IPS DF 19.7 (cell line): ENCODE results near the gene PYURF.
A peak's percentile ranks its signal among the peaks of the same experiment; 100 is the strongest.
"Not testable (repeated sequence)": the region's sequence is repeated elsewhere in the genome, so short reads cannot be mapped to it uniquely, and the experiment has no call there.

Experiments
- DNase-seq: peaks from one replicate; pipeline ENCODE4 v3.0.0-alpha.2; 2013; ENCODE audit warnings: low read depth, low spot score

The PYURF gene

GRCh38 chr4:88523325-88524129 is at the start of gene PYURF:
PYURF (minus strand) TSS chr4:88523776; CDS start chr4:88523700, 76 bp downstream.
- DNase-seq: peak; percentile 64

- DNase-seq: no peak
These were observed 46.4 kb upstream of the PYURF start for GRCh38 chr4:88570001-88570400.

- DNase-seq: no peak
These were observed 44.0 kb upstream of the PYURF start for GRCh38 chr4:88567591-88567990.

GRCh38 chr4:88549815-88550214 is 26.2 kb upstream of the PYURF start:
- no peak for DNase-seq

GRCh38 chr4:88539322-88540068 is 15.9 kb upstream of the PYURF start:
- not testable (repeated sequence) for DNase-seq

GRCh38 chr4:88537709-88538108 is 14.1 kb upstream of the PYURF start:
- DNase-seq: no peak

- no peak for DNase-seq
These were observed 11.6 kb upstream of the PYURF start for GRCh38 chr4:88535090-88535755.

GRCh38 chr4:88533937-88534750 is 10.6 kb upstream of the PYURF start:
- no peak for DNase-seq

GRCh38 chr4:88533088-88533790 is 9.7 kb upstream of the PYURF start:
- no peak for DNase-seq

GRCh38 chr4:88531549-88531948 is 8.0 kb upstream of the PYURF start:
- no peak for DNase-seq

GRCh38 chr4:88528861-88529260 is 5.3 kb upstream of the PYURF start:
- no peak for DNase-seq

- DNase-seq: no peak
These were observed 4.2 kb upstream of the PYURF start for GRCh38 chr4:88527787-88528186.

GRCh38 chr4:88526221-88526815 is 2.7 kb upstream of the PYURF start:
- DNase-seq: no peak

GRCh38 chr4:88524171-88524570 is 595 bp upstream of the PYURF start:
- DNase-seq: no peak

GRCh38 chr4:88522702-88523324 is 763 bp downstream of the PYURF start:
- DNase-seq: no peak

GRCh38 chr4:88518911-88519310 is 4.7 kb downstream of the PYURF start:
- DNase-seq: no peak

- DNase-seq: no peak
These were observed 5.8 kb downstream of the PYURF start for GRCh38 chr4:88517825-88518224.

- DNase-seq: no peak
These were observed 6.8 kb downstream of the PYURF start for GRCh38 chr4:88516746-88517145.

GRCh38 chr4:88514557-88515511 is 8.7 kb downstream of the PYURF start:
- no peak for DNase-seq
